ENCODE data around the gene PTDSS2. TPM values are rescaled to one million over a fixed set of nuclear protein-coding genes. Genes with fewer than 3 reads are reported as not detected.
"Not testable (repeated sequence)": the region's sequence is repeated elsewhere in the genome, so short reads cannot be mapped to it uniquely, and the experiment has no call there.

Gene PTDSS2
- total RNA-seq (2022) (28.2 and 29.4 TPM in 2 replicates), Bru-seq, nascent RNA (percentile 46 among the genes with signal in this experiment), BruChase-seq, experiment 1, labeled RNA remaining after a 6-hour chase (percentile 62 among the genes with signal in this experiment), BruChase-seq, experiment 2, labeled RNA remaining after a 2-hour chase (percentile 55 among the genes with signal in this experiment)
- long read RNA-seq, transcript PTDSS2-201 (12 exons, 2,445 nt) = major isoform, 42 of 77 reads
- long read RNA-seq, partial matches to known transcripts = 2 of 77 reads
- long read RNA-seq, other reads (novel, unspliced or antisense) = 32 of 77 reads

DNA sequence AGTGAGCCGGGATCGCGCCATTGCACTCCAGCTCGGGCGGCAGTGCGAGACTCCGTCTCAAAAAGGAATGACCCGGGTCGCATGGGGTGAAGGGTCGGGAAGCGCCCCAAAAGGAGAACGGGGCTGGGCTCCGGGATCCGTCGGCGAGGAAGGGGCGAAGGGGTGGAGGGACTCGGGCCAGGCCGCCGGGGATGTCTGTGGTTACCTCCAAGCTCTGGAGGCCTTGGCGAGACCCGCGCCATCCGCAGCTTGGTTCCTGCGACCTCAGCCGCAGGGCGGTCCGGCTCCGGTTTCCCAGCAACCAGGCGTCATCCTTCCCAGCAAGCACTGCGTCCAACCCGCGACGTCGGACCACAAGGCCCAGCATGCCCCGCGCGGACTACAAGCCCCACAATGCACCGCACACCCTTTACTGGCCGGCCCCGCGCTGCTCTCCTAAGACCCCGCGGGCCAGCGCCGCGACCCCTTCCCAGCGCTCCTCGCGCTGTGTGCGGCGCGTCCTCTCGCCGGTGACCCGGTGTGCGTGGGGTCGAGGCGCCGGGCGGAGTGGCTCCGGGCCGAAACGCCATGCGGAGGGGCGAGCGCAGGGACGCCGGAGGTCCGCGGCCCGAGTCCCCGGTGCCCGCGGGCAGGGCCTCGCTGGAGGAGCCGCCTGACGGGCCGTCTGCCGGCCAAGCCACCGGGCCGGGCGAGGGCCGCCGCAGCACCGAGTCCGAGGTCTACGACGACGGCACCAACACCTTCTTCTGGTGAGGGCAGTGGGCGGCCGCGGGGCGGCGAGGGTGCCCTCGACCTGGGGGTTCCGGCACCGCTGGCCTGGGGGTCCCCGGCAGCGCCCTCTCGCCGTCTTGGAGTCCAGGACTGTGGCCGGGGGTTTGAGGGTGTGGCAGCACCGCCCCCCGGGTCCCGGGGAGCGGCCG lies at the start of gene PTDSS2:
TSS of gene PTDSS2 (plus strand) at position 391 of the 920 bp plus-strand sequence. CDS start at position 568, 177 bp downstream.
- ChIA-PET CTCF (interaction anchor here (0.5 to 2.8 kb wide), 14 partner anchors 11 to 245 kb away, joined by 3 to 33 read pairs (median 6); partner anchors contain the start of genes BET1L, IFITM2, PSMD13 and SIRT3), POLR2A (interaction anchor here (0.6 to 6.0 kb wide), 18 partner anchors 27 to 356 kb away, joined by 3 to 75 read pairs (median 6); partner anchors contain the start of genes BET1L, EPS8L2, HRAS and PKP3)

DNA sequence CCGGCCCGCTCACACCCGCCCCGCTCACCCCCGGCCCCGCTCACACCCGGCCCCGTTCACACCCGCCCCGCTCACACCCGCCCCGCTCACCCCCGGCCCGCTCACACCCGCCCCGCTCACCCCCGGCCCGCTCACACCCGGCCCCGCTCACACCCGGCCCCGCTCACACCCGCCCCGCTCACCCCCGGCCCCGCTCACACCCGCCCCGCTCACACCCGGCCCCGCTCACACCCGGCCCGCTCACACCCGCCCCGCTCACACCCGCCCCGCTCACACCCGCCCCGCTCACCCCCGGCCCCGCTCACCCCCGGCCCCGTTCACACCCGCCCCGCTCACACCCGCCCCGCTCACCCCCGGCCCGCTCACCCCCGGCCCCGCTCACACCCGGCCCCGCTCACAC lies 48.9 kb upstream of the PTDSS2 start:
- DNase-seq (ENCODE audit: unreplicated experiment); POLR2A ChIA-PET: not testable (repeated sequence)

More for the DNA sequence above, at the start of gene PTDSS2:
- peak; percentile 91 for DNase-seq (ENCODE audit: unreplicated experiment)
- Mint-ChIP-seq H3K9me3 (ENCODE audit: unreplicated experiment) (no peaks in the 10 kb centered on the region), H3K36me3 (ENCODE audit: insufficient read depth, unreplicated experiment) (peaks cover 46% of the 10 kb centered on the region), H3K27me3 (ENCODE audit: insufficient read depth, unreplicated experiment) (no peaks in the 10 kb centered on the region), H3K4me1 (ENCODE audit: insufficient read depth, unreplicated experiment) (peaks cover 18% of the 10 kb centered on the region), H3K4me3 (ENCODE audit: unreplicated experiment) (peak within 1 kb of the TSS; percentile 87), H3K27ac (ENCODE audit: low read depth, unreplicated experiment) (peak within 1 kb of the TSS; percentile 89)
- TF ChIP-seq, protein P1, sequence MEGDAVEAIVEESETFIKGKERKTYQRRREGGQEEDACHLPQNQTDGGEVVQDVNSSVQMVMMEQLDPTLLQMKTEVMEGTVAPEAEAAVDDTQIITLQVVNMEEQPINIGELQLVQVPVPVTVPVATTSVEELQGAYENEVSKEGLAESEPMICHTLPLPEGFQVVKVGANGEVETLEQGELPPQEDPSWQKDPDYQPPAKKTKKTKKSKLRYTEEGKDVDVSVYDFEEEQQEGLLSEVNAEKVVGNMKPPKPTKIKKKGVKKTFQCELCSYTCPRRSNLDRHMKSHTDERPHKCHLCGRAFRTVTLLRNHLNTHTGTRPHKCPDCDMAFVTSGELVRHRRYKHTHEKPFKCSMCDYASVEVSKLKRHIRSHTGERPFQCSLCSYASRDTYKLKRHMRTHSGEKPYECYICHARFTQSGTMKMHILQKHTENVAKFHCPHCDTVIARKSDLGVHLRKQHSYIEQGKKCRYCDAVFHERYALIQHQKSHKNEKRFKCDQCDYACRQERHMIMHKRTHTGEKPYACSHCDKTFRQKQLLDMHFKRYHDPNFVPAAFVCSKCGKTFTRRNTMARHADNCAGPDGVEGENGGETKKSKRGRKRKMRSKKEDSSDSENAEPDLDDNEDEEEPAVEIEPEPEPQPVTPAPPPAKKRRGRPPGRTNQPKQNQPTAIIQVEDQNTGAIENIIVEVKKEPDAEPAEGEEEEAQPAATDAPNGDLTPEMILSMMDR (IDR thresholded peaks at IDR 0.05; ENCODE audit: unreplicated experiment) = no peak
- no TSS peak for BruUV-seq (replicated peaks)
- intact Hi-C loops (cut with micrococcal nuclease) = loop anchor here (2.0 to 5.0 kb wide), 3 partner anchors 43 to 243 kb away; partner anchors contain the start of genes BET1L and RIC8A

DNA sequence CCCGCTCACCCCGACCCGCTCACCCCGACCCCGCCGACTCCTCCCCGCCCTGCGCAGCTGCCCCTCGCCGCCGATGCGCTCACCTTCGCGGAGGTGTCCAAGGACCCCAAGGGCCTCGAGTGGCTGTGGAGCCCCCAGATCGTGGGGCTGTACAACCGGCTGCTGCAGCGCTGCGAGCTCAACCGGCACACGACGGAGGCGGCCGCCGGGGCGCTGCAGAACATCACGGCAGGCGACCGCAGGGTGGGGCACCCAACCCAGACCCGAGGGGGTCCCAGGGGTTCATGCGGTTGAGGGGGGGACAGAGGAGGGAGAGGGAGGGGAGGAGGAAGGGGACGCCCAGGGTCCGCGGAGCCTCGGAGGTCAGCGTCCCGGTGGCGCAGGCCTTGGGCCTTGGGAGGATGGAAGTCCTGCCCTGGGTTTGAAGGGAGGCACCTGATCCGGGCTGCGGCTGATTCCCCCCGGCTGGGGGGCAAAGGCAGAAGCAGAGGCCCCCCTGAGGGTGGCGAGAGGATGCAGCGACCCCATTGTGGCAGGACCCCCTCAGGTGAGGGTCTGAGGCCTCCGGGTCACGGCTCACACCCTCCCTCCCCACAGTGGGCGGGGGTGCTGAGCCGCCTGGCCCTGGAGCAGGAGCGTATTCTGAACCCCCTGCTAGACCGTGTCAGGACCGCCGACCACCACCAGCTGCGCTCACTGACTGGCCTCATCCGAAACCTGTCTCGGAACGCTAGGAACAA lies 46.9 kb upstream of the PTDSS2 start:
- ChIA-PET CTCF (interaction anchor here (0.6 kb wide), 1 partner anchor 38 kb away, joined by 3 read pairs; no protein-coding TSS in a partner anchor), POLR2A (interaction anchor here (1.2 kb wide), 1 partner anchor 196 kb away, joined by 3 read pairs; the partner anchor contains the start of genes BET1L and RIC8A)
- no peak overlapping the region for H3K27ac Mint-ChIP-seq (ENCODE audit: low read depth, unreplicated experiment)
- DNase-seq (ENCODE audit: unreplicated experiment) = no peak
- BruUV-seq (replicated peaks) = no TSS peak
- H3K9me3 Mint-ChIP-seq (ENCODE audit: unreplicated experiment) = no peaks in the 10 kb centered on the region
- H3K4me1 Mint-ChIP-seq (ENCODE audit: insufficient read depth, unreplicated experiment) = no peaks in the 10 kb centered on the region
- no peak overlapping the region for H3K4me3 Mint-ChIP-seq (ENCODE audit: unreplicated experiment)
- TF ChIP-seq, protein P1 (IDR thresholded peaks at IDR 0.05; ENCODE audit: unreplicated experiment) = no peak
- intact Hi-C loops (cut with micrococcal nuclease) = no loop called here
- no peaks in the 10 kb centered on the region for H3K27me3 Mint-ChIP-seq (ENCODE audit: insufficient read depth, unreplicated experiment)
- H3K36me3 Mint-ChIP-seq (ENCODE audit: insufficient read depth, unreplicated experiment) = peaks cover 59% of the 10 kb centered on the region

More for the DNA sequence above, 48.9 kb upstream of the PTDSS2 start:
- BruUV-seq (replicated peaks); H3K9me3 Mint-ChIP-seq (ENCODE audit: unreplicated experiment); H3K4me3 Mint-ChIP-seq (ENCODE audit: unreplicated experiment); H3K27ac Mint-ChIP-seq (ENCODE audit: low read depth, unreplicated experiment); H3K27me3 Mint-ChIP-seq (ENCODE audit: insufficient read depth, unreplicated experiment); H3K4me1 Mint-ChIP-seq (ENCODE audit: insufficient read depth, unreplicated experiment); intact Hi-C loops (cut with micrococcal nuclease); CTCF ChIA-PET: not testable (repeated sequence)
- peaks cover 59% of the 10 kb centered on the region for H3K36me3 Mint-ChIP-seq (ENCODE audit: insufficient read depth, unreplicated experiment)

DNA sequence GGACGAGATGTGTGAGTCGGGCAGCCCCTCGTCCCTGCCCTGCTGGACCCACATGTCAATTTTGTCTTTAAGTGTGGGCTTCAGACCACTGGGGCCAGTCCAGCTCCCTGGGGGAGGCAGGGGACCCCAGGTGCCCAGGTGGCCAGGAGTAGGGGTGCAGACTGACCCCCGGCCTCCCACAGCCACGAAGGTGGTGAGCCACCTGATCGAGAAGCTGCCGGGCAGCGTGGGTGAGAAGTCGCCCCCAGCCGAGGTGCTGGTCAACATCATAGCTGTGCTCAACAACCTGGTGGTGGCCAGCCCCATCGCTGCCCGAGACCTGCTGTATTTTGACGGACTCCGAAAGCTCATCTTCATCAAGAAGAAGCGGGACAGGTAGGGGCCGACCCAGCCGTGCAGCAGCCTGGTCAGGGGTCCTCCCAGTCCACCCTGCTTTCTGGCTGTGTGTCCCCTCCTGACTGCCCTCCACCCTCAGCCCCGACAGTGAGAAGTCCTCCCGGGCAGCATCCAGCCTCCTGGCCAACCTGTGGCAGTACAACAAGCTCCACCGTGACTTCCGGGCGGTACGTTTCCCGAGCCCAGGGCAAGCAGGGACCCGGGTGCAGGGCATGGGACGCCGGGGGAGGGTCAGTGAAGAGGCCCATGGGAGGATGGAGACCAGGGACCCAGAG lies 46.2 kb upstream of the PTDSS2 start:
- H3K27me3 Mint-ChIP-seq (ENCODE audit: insufficient read depth, unreplicated experiment) = no peaks in the 10 kb centered on the region

More for the DNA sequence above, 46.2 kb upstream of the PTDSS2 start:
- DNase-seq (ENCODE audit: unreplicated experiment) = no peak
- ChIA-PET CTCF (interaction anchor here (0.6 kb wide), 2 partner anchors 39 to 40 kb away, joined by 3 read pairs; no protein-coding TSS in a partner anchor), POLR2A (interaction anchor here (1.2 kb wide), 1 partner anchor 197 kb away, joined by 3 read pairs; the partner anchor contains the start of genes BET1L and RIC8A)
- BruUV-seq (replicated peaks) = no TSS peak
- TF ChIP-seq, protein P1 (IDR thresholded peaks at IDR 0.05; ENCODE audit: unreplicated experiment) = no peak
- Mint-ChIP-seq H3K4me1 (ENCODE audit: insufficient read depth, unreplicated experiment) (no peaks in the 10 kb centered on the region), H3K4me3 (ENCODE audit: unreplicated experiment) (no peak overlapping the region), H3K27ac (ENCODE audit: low read depth, unreplicated experiment) (no peak overlapping the region), H3K9me3 (ENCODE audit: unreplicated experiment) (no peaks in the 10 kb centered on the region), H3K36me3 (ENCODE audit: insufficient read depth, unreplicated experiment) (peaks cover 57% of the 10 kb centered on the region)
- intact Hi-C loops (cut with micrococcal nuclease) = no loop called here

Data from MCF 10A (cell line).